ENCODE data around the gene SLC46A2. TPM values are rescaled to one million over a fixed set of nuclear protein-coding genes. Genes with fewer than 3 reads are reported as not detected.

The SLC46A2 gene
- polyA plus RNA-seq, 1 donor (not counting 4 experiments of a cell fraction or from before 2014, with no cell fraction given) = not detected

- Histone ChIP-seq H3K4me1 (ENCODE audit: control insufficient read depth, extremely low read depth, insufficient read depth, low read length) (no peaks in the 10 kb centered on the region), H3K27ac (ENCODE audit: control insufficient read depth, insufficient read depth, low read length) (no peak overlapping the region), H3K36me3 (ENCODE audit: control insufficient read depth in 2 of 2, extremely low read depth in 1 of 2, insufficient read depth in 2 of 2, low read length in 2 of 2) (peaks cover 0 to 6% of the 10 kb centered on the region in 2 experiments), H4K20me1 (ENCODE audit: control insufficient read depth, extremely low read depth, insufficient read depth, low read length) (no peaks in the 10 kb centered on the region), H3K9ac (ENCODE audit: control insufficient read depth, extremely low read depth, insufficient read depth, low read length) (no peak overlapping the region), H2AFZ (ENCODE audit: control insufficient read depth, low read length) (no peak overlapping the region), H3K4me3 (ENCODE audit: control insufficient read depth in 2 of 3, extremely low read depth in 1 of 3, insufficient read depth in 2 of 3, low read depth in 1 of 3, low read length in 3 of 3) (no peak overlapping the region), H3K4me2 (ENCODE audit: control insufficient read depth, extremely low read depth, insufficient read depth, low read depth, low read length) (no peak overlapping the region), H3K9me1 (ENCODE audit: control insufficient read depth, extremely low read depth, insufficient read depth, low read length) (no peaks in the 10 kb centered on the region), H3K9me3 (ENCODE audit: control insufficient read depth, low read depth, low read length) (no peaks in the 10 kb centered on the region), H3K79me2 (ENCODE audit: control insufficient read depth, insufficient read depth, low read length) (no peaks in the 10 kb centered on the region), H3K27me3 (ENCODE audit: control insufficient read depth, extremely low read depth, insufficient read depth, low read length) (no peaks in the 10 kb centered on the region)
- FAIRE-seq = no peak
- TF ChIP-seq EZH2 (IDR thresholded peaks at IDR 0.05; ENCODE audit: low read length) (no peak), CTCF (optimal IDR thresholded peaks at IDR 0.05 in 1 of 3, IDR thresholded peaks at IDR 0.05 in 1 of 3, conservative IDR thresholded peaks at IDR 0.05 in 1 of 3; ENCODE audit: extremely low read depth in 1 of 3, insufficient read depth in 2 of 3, low read length in 3 of 3) (no peak)
- dilution Hi-C loops (cut with MboI; ENCODE audit: extremely low pct_ligation_motif_present, low sequenced_read_pairs) = no loop called here
- no peak for DNase-seq (ENCODE audit: low read depth, low spot score)
Observed at GRCh38 chr9:112856200-112856599, 34.5 kb downstream of the SLC46A2 start.

- H3K79me2 ChIP-seq (ENCODE audit: control insufficient read depth, insufficient read depth, low read length) = no peaks in the 10 kb centered on the region
Observed at GRCh38 chr9:112854657-112855056, 36.0 kb downstream of the SLC46A2 start.

More at GRCh38 chr9:112854657-112855056, 36.0 kb downstream of the SLC46A2 start:
- FAIRE-seq (no peak), DNase-seq (ENCODE audit: low read depth, low spot score) (no peak)
- no peak overlapping the region for H3K9ac ChIP-seq (ENCODE audit: control insufficient read depth, extremely low read depth, insufficient read depth, low read length)
- peaks cover 4 to 9% of the 10 kb centered on the region in 2 experiments for H3K36me3 ChIP-seq (ENCODE audit: control insufficient read depth in 2 of 2, extremely low read depth in 1 of 2, insufficient read depth in 2 of 2, low read length in 2 of 2)
- H3K27me3 ChIP-seq (ENCODE audit: control insufficient read depth, extremely low read depth, insufficient read depth, low read length) = no peaks in the 10 kb centered on the region
- H3K4me2 ChIP-seq (ENCODE audit: control insufficient read depth, extremely low read depth, insufficient read depth, low read depth, low read length) = no peak overlapping the region
- dilution Hi-C loops (cut with MboI; ENCODE audit: extremely low pct_ligation_motif_present, low sequenced_read_pairs) = no loop called here
- H2AFZ ChIP-seq (ENCODE audit: control insufficient read depth, low read length) = no peak overlapping the region
- H4K20me1 ChIP-seq (ENCODE audit: control insufficient read depth, extremely low read depth, insufficient read depth, low read length) = no peaks in the 10 kb centered on the region
- no peak overlapping the region for H3K4me3 ChIP-seq (ENCODE audit: control insufficient read depth in 2 of 3, extremely low read depth in 1 of 3, insufficient read depth in 2 of 3, low read depth in 1 of 3, low read length in 3 of 3)
- no peak overlapping the region for H3K27ac ChIP-seq (ENCODE audit: control insufficient read depth, insufficient read depth, low read length)
- no peaks in the 10 kb centered on the region for H3K4me1 ChIP-seq (ENCODE audit: control insufficient read depth, extremely low read depth, insufficient read depth, low read length)
- H3K9me3 ChIP-seq (ENCODE audit: control insufficient read depth, low read depth, low read length) = no peaks in the 10 kb centered on the region
- TF ChIP-seq CTCF (optimal IDR thresholded peaks at IDR 0.05 in 1 of 3, IDR thresholded peaks at IDR 0.05 in 1 of 3, conservative IDR thresholded peaks at IDR 0.05 in 1 of 3; ENCODE audit: extremely low read depth in 1 of 3, insufficient read depth in 2 of 3, low read length in 3 of 3) = no peak
- TF ChIP-seq EZH2 (IDR thresholded peaks at IDR 0.05; ENCODE audit: low read length) = no peak
- H3K9me1 ChIP-seq (ENCODE audit: control insufficient read depth, extremely low read depth, insufficient read depth, low read length) = no peaks in the 10 kb centered on the region

All from keratinocyte (primary cell).